Measurements from ENCODE around the gene SLITRK1.
A peak's percentile ranks its signal among the peaks of the same experiment; 100 is the strongest.

Gene SLITRK1

GRCh38 chr13:83881917-83882605 lies at the start of gene SLITRK1:
SLITRK1 (minus strand) TSS chr13:83882474; CDS start chr13:83881507, 967 bp downstream.
- DNase-seq (ENCODE audit: low read depth, low spot score): peak; percentile 95

DNA sequence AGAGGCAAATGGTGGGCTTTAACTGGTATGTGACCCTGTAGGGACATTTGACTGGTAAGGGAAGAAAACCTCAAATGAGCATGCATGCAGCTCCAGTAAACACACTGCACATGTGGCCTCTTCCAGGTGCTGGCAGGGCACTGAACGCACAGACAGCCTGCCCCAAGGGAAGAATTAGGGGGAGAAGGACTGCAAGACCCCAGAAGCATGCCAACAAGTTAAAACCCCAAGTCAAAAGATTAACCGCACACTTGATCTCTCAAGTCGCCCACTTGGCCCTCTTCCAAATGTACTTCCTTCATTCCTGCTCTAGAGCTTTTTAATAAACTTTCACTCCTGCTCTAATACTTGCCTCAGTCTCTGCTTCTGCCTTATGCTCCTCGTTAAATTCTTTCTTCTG lies 46.9 kb upstream of the SLITRK1 start:
- no peak for DNase-seq (ENCODE audit: low read depth, low spot score)

GRCh38 chr13:83919775-83920174 lies 37.5 kb upstream of the SLITRK1 start:
- peak; percentile 10 for DNase-seq (ENCODE audit: low read depth, low spot score)

DNA sequence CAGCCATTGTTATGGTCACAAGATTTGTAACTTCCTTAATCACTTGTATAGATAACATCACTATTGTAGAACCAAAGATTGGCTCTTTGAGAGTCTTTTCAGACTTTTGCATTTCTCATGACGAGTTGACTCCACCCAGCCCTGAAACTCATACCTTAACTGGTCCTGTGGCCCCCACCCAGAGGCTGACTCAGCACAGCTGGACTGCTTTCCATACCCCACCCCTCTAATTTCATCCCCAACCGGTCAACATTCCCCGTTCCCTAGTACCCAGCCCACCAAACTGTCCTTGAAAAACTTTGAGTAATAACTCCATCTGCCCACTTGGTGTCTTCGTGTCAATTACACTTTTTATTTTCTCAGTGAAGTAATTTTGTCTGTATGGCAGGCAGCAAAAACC lies 32.1 kb upstream of the SLITRK1 start:
- no peak for DNase-seq (ENCODE audit: low read depth, low spot score)

DNA sequence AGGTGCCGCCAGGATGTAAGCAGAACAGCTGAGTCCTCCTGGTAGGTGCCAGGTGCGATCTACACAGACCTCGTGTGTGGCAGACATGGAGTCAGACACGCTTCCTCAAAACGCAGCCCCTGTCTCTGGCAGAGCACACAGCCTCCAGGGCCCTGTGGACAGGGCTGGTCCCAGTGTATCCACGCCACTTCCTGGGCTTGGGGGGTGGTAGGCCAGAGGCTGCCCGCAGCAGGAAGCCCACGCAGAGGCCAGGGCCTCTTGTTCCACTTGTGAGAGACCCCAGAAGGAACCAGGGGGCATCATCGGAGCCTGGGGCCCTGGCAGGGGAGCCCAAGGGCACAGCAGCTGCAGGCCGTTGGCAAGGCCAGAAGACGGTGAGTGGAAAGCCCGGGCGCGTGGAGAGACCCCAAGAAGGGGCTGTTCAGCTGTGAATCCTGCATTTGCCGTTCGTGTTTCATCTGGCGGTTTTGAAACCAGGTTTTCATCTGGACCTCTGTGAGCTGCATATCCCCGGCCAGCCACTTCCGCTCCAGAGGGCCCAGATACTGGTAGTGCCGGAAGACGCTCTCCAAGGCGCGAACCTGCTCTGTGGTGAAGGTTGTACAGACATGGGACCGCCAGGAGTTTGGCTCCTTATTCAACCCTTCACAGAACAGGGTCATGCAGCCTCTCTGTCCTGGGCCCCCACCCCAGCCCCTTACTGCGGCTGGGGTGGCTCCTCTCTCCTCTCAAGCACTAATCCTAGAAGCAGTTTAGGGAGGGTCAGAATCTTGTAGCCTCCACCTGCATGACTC lies 25.1 kb upstream of the SLITRK1 start:
- DNase-seq (ENCODE audit: low read depth, low spot score): no peak

DNA sequence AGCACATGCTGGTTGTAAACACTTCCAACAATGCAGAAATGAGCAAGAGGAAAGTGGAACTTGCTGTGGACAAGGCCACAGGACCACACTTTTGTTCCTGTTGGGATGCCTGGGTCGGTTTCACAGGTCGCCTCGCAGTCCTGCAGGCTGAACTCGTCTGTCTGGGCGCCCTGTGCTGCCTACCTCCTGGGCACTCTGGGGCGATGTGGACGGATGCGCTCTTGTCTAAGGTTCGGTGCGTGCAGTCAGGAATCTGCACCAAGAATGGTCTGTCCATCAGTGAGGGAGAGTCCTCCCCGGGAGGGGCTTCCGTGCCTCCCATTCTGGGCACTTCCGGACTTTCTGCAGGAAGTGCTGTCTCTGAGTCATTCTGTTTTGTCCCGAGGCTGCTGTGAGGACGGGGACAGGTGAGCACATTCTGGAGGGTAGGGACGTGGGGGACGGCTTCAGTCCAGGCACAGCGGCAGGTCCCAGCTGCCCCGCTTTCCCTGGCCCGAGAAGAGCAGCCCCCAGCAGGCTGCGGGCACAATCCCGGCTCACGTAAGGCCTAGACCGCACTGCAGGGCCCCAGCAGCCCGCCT lies 24.1 kb upstream of the SLITRK1 start:
- no peak for DNase-seq (ENCODE audit: low read depth, low spot score)

DNA sequence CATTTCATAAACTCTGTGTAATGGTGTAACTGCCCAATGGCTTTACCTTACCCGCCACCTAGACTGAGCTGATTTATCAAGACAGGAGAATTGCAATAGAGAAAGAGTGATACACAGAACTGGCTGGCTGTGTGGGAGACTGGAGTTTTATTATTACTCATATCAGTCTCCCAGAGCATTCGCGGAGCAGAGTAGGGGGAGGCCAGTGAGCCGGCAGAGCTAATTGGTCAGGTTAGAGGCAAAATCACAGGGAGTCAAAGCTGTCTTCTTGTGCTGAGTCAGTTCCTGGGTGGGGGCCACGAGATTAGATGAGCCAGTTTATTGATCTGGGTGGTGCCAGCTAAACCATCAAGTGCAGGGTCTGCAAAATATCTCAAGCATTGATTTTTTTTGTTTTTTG lies 23.4 kb upstream of the SLITRK1 start:
- DNase-seq (ENCODE audit: low read depth, low spot score): no peak

- no peak for DNase-seq (ENCODE audit: low read depth, low spot score)
These were observed 13.8 kb upstream of the SLITRK1 start for GRCh38 chr13:83895994-83896580.

GRCh38 chr13:83890358-83890757 lies 8.1 kb upstream of the SLITRK1 start:
- DNase-seq (ENCODE audit: low read depth, low spot score): no peak

DNA sequence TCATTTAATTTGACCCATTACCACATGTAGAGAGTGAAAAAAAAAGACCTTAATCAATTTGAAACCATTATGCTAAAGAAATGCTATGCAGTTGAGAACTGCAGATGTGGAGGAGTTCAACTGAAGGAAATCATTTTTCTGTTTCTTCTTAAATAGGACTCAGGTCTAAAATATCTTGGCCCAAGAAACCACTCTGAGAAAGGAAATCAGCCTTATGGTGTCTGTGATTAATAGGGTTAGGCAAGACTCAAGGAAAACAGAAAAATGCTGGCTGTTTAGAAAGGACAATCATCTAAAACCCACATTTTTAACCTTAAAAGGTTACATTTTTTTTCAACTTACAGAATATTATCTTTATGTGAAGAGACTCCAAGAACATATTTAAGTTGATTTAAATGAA lies 1.9 kb upstream of the SLITRK1 start:
- no peak for DNase-seq (ENCODE audit: low read depth, low spot score)

DNA sequence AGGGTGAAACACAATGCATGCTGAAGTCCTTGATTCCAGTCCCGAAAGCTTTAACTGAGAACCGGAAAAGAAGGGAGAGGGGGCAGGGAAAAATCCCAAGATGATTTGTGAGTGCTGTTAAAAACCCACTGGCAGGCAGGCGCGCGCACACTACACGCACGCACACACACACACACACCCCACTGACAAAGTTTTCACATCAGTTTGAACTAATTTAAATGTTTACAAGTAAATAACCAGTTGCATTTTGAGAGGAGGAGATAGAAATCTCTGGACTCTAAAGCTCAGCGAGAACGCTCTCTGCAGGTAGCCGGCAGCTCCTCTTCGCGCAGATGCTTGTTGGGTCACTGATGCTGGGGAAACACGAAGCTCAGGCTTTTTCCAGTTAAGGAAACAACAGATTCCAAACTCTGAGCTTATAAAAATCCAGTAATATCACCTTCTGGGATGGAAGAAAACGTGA lies 818 bp upstream of the SLITRK1 start:
- peak; percentile 27 for DNase-seq (ENCODE audit: low read depth, low spot score)

DNA sequence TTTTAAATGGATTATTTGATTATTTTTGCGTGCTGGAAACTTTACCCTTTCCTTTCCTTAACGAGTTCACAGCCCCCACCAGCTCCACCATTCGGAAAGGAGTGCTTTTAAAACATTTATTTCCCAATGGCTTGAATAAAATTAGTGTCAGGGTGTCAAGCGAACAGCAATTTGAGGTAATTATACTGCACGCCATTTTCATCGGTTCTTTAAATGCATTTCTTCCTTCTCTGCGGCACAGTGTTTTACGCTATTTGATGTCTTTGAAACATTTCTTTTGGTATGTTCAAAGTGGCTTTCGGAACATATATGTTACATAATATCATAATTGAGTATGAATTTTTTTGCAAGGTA lies 309 bp upstream of the SLITRK1 start:
- DNase-seq (ENCODE audit: low read depth, low spot score): no peak

- no peak for DNase-seq (ENCODE audit: low read depth, low spot score)
These were observed 1.1 kb downstream of the SLITRK1 start for GRCh38 chr13:83881140-83881684.

DNA sequence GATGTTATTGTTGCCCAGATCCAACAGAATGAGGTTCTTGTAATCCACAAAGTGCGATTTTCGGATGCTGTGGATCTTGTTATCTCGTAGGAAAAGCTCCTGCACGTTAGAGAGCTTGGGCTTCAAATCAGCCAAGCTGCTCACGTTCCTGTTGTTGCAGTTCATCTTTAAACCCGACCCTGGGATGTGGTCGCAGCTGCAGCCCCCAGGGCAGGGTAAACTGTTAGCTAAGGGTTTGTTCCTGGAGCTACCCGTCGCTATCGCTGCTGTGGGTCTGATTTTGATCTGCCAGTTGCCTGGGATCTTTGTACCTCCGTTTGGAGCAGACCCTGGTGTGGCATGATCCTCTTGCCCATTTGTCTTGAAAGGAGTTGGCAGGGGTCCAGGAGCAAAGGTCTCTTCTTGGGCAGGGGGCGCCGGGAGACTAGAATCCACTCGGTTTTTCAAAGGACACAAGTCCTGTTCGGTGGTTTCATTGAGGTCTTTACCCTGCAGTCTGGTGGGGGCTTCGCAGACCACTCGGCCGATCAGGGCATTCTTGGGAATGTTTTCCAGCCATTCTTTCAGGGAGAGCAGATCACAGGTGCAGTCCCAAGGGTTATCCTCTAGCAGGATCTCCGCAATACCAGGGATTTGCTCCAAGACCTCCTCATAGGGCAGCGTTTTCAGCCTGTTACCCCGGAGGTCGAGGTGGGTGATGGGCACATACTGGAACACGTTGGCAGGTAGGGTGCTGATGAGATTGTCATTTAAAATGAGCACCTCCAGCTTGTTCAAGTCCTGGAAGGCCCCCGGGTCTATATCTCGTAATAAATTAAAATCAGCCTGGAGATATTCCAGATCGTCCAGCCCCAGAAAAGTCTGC lies 1.8 kb downstream of the SLITRK1 start:
- DNase-seq (ENCODE audit: low read depth, low spot score): peak; percentile 17

DNA sequence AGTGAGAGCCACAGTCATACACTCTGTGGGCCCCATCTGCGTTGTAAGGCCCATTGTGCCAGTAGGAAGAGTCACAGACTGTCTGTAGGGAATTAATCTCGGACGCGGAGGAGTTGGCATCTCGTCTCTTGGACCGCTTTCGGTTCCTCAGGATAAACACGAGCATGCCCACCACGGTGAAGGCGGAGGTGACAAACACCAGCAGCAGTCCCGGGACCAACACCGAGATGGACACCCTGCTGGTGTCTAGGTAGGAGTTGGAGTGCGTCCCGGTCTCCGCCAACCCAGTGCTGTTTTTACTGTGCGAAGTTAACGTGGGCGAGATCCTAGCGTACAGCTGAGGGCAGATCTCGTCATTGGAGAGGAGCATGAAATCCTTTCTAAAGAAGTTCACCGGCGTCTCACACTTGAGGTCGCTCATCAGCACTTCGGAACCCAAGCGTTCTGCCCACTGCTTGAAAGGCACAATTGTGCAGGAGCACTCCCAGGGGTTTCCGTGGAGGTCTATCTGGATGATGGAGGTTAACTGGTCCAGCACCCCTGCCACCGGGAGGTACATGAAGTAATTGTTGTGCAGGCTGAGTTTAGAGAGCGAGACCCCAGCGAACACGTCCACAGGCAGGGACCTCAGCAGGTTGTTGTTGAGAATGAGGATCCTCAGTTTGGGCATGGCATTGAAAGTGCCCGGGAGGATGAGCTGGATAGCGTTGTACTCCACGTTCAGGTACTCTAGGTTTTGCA lies 2.7 kb downstream of the SLITRK1 start:
- peak; percentile 24 for DNase-seq (ENCODE audit: low read depth, low spot score)

- peak; percentile 40 for DNase-seq (ENCODE audit: low read depth, low spot score)
These were observed 3.4 kb downstream of the SLITRK1 start for GRCh38 chr13:83878691-83879430.

DNA sequence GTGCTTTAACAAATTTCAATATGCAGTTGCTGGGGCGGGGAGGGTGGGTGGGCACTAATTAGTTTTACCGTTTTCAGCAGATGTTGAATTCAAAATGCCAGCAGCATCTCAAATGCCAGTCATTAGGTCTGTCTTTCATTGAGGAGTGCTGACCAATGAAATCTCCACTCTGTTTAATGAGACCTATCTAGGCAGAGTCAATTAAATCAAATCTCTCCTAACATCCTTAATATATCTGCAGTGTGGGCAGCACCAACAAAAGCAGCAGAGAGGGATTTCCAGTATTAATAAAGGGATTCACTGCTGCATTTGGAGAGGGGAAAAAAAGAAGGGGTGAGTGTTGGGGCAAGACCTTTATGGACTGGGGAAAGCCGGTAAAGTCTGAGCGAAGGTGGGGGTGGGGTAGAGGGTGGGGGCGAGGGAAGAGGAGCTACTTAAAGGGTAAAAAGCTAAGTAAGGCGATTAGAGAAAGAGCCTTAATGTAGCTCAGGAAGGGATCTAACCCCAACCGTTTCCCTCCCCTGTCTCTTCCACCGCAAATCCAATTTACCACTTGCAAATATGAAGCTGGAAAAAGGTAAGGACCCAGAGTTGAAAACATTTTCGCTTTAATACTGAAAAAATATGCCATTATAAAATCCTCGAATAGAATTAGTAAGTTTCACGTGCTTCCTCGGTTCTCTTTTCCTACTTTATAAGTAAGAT lies 4.5 kb downstream of the SLITRK1 start:
- no peak for DNase-seq (ENCODE audit: low read depth, low spot score)

- DNase-seq (ENCODE audit: low read depth, low spot score): no peak
These were observed 5.7 kb downstream of the SLITRK1 start for GRCh38 chr13:83876546-83876945.

DNA sequence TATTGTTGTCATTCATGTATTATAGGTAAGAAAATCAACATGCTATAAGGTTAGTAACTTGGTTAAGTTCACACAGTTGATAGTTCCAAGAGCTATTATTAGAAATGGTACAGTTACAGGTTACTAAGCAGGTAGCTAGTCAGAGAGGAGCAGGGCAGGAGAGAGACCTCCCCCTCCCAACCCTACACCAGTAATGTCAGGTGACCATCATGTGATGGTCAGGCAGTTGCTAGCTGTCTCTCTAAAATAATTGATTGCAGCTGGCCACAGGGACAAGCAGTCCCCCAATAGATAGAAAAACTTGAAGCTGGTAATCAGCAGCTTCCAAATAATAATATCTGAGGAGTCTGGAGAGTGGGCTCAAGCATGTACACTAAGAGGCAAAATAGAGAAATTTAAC lies 14.6 kb downstream of the SLITRK1 start:
- DNase-seq (ENCODE audit: low read depth, low spot score): no peak

All from ELF-1 (cell line).